DND-41 (cell line): ENCODE data around the gene PPFIA1.

Experiments
- CTCF ChIP-seq: IDR thresholded peaks from 2 replicates; pipeline ENCODE4 v1.5.1; 2012; ENCODE audit warnings: borderline replicate concordance, low read length, moderate library complexity, mild to moderate bottlenecking; ENCODE audit not compliant: poor library complexity, severe bottlenecking; ENCODE audit errors: extremely low read depth
- EZH2 ChIP-seq: IDR thresholded peaks from 3 replicates; pipeline ENCODE4 v1.6.1; 2012; ENCODE audit warnings: borderline replicate concordance, low read depth, mild to moderate bottlenecking, moderate library complexity, low read length, inconsistent platforms; ENCODE audit not compliant: severe bottlenecking

- no peak for TF ChIP-seq CTCF
- TF ChIP-seq EZH2, result no peak
These were observed 57.2 kb downstream of the PPFIA1 start for GRCh38 chr11:70327717-70328116.
